Eye (tissue), 1 donor: ENCODE results near the gene PEPD.

ENCODE experiments used
- DNase-seq: peaks from one replicate; pipeline ENCODE4 v3.0.0-alpha.2; 2015

The PEPD gene

GRCh38 chr19:33471111-33471996 lies 50.2 kb downstream of the PEPD start:
- no peak for DNase-seq

GRCh38 chr19:33470686-33471085 lies 50.9 kb downstream of the PEPD start:
- no peak for DNase-seq

DNA sequence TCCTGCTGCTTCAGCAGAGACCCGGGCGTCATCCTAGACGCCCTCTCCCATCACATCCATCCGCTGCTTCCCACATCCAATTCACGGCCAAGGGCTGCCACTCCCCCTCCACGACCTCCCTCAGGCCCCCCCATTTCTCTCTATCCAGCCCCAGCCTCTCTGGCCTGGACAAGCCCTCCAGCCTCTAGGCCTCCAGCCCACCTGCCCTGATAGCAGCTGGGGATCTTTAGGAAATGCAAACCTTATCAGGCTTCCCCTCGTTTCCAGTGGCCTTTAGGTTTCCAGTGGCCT lies 51.6 kb downstream of the PEPD start:
- DNase-seq, result no peak

DNA sequence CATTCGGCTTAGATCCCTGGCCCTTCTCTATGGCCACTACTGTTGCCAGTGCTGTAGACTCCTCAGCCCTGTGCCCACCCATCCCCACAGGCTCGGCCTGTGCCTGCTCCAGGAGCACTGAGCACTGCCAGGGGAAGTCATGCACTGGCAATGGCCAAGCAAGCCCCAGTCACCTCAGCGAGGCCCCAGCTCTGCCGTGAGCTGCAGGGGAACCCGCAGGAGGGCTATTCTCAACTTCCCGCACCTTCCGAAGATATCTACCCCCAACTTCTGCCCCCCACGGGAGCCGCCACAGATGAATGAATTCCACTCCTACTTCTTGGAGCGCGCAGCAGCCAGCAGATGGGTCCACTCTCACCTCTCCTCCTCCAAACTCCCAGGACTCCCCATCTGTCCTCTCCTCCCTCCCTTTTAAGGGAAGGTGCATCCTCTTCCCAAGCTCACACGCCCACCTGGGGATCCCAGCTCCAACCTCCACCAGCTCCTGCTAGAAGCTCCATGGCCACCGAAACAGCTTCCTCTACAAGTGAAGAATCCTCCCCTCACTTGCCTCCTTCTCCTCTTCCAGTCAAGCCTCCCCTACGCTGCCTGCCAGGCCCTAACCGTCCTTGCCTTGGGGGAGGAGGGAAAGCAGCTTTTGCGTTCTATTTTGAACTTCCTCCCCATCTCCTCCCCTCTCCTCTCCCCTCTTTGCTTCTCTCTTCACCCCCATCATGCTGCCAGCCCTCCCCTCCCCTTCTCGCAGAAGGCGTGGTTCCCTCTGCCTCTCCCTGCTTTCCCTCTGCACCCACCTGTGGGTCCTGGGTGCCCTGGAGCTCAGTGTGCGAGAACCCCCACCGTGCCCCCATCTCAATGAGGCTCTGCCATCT lies 52.2 kb downstream of the PEPD start:
- DNase-seq, result no peak

DNA sequence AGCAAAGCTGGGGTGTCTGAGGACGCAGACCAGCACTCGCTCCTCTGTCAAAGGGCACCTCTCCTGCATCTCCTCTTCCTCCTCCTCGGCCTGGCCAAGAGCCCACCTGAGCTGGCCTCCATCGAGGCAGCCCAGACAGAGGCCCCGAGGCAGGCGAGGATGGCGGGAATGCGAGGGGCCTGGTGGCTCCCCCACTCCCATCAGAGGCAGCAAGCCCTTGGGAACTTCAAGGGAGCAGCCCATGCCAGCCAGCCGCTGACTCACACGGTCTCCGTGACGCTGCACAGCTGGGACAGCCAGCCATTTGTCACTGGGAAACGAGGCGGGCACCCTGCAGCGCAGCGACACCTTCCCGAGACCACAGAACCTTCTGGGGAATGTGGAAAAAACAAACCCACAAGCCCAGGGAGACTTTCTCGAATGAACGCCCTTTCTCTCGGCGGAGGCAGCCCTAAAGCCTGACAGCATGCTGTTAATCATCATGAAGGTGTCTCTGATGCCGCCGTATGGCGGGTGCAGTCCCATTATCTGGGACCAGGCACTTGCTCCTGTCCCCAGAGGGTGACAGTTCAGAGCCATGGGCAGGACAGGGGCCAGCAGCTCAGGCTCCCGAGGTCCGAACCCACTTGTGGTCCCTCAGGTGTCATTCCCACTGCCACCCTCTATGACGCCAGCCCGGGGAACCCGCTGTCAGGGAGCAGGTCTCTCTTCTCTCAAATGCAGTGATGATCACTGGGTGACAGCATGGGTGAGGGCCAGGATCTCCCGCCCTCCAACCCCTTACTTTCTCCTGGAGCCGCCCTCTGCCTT lies 53.0 kb downstream of the PEPD start:
- no peak for DNase-seq

DNA sequence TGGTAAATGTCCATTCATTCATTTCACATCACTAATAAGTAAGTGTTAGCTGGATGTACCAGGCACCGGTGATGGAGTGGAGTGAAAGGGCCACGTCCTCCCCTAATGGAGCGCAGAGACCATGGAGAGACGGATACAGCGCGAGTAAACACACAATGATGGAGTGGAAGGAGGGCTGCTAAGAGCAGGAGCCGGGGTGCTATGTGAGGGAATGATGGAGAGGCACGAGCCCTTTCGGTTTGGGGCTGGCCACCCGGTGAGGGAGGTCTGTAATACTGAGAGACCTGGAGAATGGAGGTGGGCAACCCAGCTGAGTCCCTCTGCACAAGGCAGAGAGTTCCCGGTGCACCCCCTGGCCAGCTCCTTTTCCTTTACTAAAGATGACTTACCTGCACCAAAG lies 53.7 kb downstream of the PEPD start:
- no peak for DNase-seq

DNA sequence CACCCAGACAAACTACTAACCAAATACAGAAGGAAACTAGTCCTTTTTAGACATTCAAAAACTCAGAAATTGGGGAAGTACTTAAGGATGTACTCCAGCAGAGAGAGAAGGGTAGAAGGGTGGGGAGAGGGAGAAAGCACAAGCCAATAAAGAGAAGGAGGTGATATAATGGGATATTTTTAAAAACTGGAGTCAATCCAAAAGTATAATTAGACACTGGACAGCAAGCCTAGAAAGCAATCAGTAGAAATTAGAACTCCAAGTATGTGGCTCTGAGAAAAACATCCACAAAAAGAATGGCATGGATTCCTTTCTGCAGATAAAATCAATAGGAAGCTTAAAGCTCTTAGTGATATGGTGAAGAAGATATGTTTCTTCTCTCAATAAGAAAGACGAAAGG lies 55.8 kb downstream of the PEPD start:
- no peak for DNase-seq

GRCh38 chr19:33465371-33465770 lies 56.2 kb downstream of the PEPD start:
- no peak for DNase-seq

- DNase-seq, result no peak
These were observed 56.9 kb downstream of the PEPD start for GRCh38 chr19:33464733-33465115.

DNA sequence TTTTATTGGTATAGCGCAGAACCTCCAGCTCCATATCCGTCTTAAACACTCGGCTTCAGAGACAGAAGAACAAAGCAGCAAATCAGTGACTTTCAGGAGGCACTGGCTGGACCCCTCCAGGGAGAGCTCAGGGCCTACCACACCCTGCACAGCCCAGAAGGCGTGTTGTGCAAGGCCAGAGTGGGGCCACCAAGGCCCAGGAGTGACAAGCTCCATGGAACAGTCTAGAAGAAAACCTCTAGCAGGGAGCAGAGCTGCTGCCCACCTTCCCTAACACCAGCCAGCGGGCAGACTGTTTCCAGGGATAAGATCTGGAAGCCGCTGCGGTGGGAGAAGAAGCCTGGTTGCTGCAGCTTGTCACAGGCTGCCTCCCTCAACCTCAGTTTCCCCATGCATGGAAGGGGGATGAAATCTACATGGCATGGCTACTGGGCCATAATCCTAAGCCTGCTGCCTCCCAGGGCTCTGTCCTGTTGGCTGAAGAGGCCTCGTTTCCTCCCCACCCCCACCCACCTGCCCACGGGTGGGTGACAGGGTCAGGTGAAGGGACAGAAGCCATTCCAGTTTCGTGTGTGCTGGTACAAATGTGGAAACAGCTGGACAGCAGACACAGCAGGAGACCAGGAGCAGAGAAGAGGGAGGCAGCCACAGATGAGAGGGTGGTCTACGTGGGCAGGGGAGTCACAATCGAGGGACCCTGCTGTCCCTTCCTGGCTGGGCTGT lies 57.4 kb downstream of the PEPD start:
- no peak for DNase-seq

DNA sequence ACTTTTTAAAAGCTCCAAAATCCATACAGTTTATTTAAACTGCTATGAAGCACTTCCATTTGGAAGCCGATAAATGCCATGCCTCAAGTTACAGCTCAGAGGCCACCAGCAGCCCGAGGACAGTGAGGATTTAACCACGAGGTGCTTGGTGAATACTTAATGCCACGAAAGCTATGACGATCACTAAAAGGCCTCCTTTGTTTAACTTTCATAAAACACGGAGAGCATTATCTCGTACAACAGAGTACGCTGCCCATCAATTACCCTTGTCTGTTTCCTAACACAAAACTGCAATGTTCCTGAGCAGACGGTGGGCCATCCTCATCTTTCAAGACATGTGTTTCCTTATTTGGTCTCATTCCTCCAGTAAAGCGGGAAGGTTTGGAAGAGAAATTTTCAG lies 58.4 kb downstream of the PEPD start:
- no peak for DNase-seq

DNA sequence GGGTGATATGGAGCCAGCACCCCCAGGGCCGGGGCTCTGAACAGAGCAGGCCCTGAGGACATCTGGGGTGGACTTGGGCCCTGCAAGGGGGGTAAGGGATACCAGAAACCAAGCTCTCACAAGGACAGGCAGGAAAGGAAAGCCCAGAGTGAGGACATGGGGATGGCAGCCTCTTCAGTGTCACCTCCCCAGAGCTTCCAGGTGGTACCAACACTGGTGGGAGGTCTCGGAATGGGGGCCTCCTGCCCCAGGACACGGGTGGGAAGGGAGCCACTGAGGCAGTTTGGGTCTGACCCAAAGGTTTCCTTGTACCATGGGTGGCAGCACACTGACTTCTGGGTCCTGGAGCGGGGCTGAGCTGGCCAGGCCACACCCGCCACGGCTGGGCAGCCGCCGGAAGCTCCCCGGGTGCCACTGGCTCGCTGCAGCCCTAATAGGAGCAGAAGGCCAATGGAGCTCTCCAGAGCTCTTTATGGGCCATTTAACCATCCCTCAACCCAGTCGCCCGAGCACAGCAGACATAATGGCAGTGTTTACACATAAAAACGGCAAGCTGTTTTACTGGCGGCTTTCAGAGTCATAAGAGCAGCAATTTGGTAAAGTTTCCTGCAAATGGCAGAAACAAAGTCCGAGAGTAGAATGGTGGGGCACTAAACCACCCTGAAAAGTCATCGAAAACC lies 59.3 kb downstream of the PEPD start:
- DNase-seq, result no peak

DNA sequence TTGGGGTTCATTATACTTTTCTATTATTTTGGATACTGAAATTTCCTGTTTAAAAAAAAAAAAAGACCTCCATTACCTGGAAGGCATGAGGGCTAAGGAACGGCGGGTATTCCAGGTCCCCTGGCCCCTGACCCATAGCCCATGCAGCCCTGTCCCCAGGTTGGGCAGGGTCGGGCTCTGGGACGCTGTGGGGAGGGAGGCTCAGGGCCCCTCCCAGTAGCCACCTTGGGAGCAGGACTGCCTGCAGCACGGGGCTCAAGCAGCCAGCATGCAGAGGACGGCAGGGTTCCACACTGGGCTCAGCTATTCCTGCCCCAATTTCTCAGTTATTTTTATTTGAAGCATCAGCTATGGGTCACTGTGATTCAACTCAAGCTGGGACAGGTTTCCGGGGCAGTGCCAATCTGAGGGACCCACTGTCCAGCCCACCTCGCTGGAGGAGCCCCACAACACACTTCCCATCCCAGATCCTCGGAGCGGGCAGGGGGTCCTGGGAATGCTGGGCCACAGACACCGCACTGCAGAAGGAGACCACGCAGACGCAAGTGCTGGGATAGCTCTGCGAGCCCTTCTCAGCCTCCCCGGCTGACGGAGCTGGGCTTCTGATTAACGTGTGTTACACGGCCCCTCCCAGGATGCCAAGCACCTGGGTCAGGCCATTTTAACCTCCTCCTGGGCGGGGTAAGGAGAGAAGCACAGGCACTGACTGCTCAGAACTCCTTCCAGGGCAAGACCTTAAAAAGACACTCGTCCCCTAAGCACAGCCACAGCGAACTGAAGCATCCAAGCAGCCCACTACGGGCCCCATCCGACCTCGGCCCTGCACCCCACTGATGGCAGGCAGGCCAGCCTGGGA lies 60.1 kb downstream of the PEPD start:
- no peak for DNase-seq

- no peak for DNase-seq
These were observed 61.2 kb downstream of the PEPD start for GRCh38 chr19:33460221-33460908.

- peak; percentile 78 for DNase-seq
These were observed 62.1 kb downstream of the PEPD start for GRCh38 chr19:33459222-33460090.

- no peak for DNase-seq
These were observed 62.8 kb downstream of the PEPD start for GRCh38 chr19:33458807-33459206.

DNA sequence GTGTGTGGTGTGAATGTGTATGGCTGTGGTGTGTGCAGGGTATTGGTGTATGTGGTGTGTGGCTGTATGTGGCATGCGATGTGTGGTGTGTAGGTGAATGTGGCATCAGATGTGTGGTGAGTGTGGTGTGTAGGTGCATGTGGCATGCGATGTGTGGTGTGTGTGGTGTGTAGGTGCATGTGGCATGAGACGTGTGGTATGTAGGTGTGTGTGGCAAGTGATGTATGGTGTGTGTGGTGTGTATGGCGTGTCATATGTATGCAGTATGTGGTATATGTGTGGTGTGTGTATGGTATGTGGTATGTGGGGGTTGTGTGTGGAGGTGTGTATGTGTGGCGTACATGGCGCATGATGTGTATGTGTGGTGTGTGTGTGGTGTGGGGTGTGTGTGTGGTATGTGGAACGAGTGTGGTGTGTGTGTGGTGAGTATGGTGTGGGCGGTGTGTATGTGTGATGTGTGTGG lies 63.4 kb downstream of the PEPD start:
- no peak for DNase-seq

- no peak for DNase-seq
These were observed 64.8 kb downstream of the PEPD start for GRCh38 chr19:33456845-33457220.

DNA sequence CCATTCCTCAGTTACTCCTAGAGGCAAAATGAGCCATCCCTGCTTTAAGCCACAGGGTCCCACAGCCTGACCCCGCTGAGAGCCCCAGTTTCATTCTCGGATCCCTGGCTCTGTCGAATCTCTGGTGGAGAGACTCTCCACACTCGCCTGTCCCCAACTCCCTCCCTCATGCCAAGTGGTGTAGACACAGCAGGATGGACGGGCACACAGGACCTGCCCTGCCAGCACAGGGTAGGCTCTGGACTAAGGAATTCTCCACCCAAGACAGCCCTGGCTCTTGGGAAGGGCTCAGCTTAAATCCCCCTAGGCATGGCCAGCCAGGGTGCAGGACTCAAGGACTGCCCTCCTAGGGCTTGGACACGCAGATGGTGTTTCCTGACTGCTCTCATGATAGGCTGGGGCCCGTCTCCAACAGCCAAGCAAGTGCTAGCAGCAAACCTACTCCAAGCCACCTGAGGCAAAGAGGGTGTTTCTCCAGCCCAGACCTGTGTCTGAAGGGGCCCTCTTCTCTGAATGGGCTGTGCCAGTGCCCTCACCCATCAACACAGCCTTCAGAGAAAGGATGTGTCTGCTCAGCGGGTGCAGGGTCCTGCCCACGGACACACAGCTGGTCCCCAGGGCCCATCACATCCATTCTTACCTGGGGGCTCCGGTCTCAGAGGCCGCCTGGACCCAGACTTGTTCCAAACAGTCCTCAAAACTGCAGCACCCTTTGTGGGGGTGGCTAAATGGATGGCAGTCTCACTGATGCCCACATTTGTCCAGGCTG lies 65.3 kb downstream of the PEPD start:
- no peak for DNase-seq
